Mesendoderm (in vitro differentiated cells): ENCODE measurements around the gene PCDHB1.
"Not testable (repeated sequence)": the region's sequence is repeated elsewhere in the genome, so short reads cannot be mapped to it uniquely, and the experiment has no call there.

Source experiments
- DNase-seq: peaks from one replicate; pipeline ENCODE4 v3.0.0; 2013
- H2AK5ac ChIP-seq: 2 replicates; pipeline ENCODE4 v1.6.1; 2013; ENCODE audit warnings: low read length, inconsistent platforms
- H2BK120ac ChIP-seq: 2 replicates; pipeline ENCODE4 v1.6.1; 2013; ENCODE audit warnings: low read depth, mild to moderate bottlenecking, low read length, moderate library complexity, mixed read lengths
- H2BK15ac ChIP-seq: replicated peaks from 2 replicates; pipeline ENCODE4 v1.6.1; 2013; ENCODE audit warnings: low read depth, mild to moderate bottlenecking, moderate library complexity
- H2BK5ac ChIP-seq: 2 replicates; pipeline ENCODE4 v1.6.1; 2013; ENCODE audit warnings: low read length, inconsistent platforms
- H3K18ac ChIP-seq: 2 replicates; pipeline ENCODE4 v1.6.1; 2013; ENCODE audit warnings: mild to moderate bottlenecking, low read length, mixed read lengths
- H3K23ac ChIP-seq: one replicate; pipeline ENCODE4 v1.6.1; 2013; ENCODE audit warnings: low read length
- H3K27ac ChIP-seq: 2 replicates; pipeline ENCODE4 v1.5.1; 2013; ENCODE audit warnings: low read depth, mild to moderate bottlenecking, inconsistent platforms, low read length, moderate library complexity
- H3K27me3 ChIP-seq: 2 replicates; pipeline ENCODE4 v1.6.1; 2013; ENCODE audit warnings: low read length, control low read depth, mild to moderate bottlenecking, inconsistent platforms; ENCODE audit not compliant: insufficient read depth, poor library complexity
- H3K36me3 ChIP-seq: 2 replicates; pipeline ENCODE4 v1.6.1; 2013; ENCODE audit warnings: low read length, inconsistent platforms; ENCODE audit not compliant: control insufficient read depth, insufficient read depth
- H3K4ac ChIP-seq: one replicate; pipeline ENCODE4 v1.6.1; 2013; ENCODE audit warnings: low read depth, mild to moderate bottlenecking, low read length, moderate library complexity
- H3K4me1 ChIP-seq: 2 replicates; pipeline ENCODE4 v1.6.1; 2013; ENCODE audit warnings: low read depth, low read length, inconsistent platforms; ENCODE audit not compliant: control insufficient read depth
- H3K4me2 ChIP-seq: 2 replicates; pipeline ENCODE4 v1.6.1; 2013; ENCODE audit warnings: low read length
- H3K4me3 ChIP-seq: 2 replicates; pipeline ENCODE4 v1.5.1; 2013; ENCODE audit warnings: mild to moderate bottlenecking, low read length
- H3K56ac ChIP-seq: one replicate; pipeline ENCODE4 v1.6.1; 2013; ENCODE audit warnings: low read length
- H3K79me1 ChIP-seq: 2 replicates; pipeline ENCODE4 v1.6.1; 2013; ENCODE audit warnings: low read length, inconsistent platforms
- H3K79me2 ChIP-seq: 2 replicates; pipeline ENCODE4 v1.6.1; 2013; ENCODE audit warnings: mild to moderate bottlenecking, low read length; ENCODE audit not compliant: control insufficient read depth, insufficient read depth
- H3K9ac ChIP-seq: 2 replicates; pipeline ENCODE4 v1.6.1; 2013; ENCODE audit warnings: low read length, inconsistent platforms
- H4K5ac ChIP-seq: one replicate; pipeline ENCODE4 v1.6.1; 2013; ENCODE audit warnings: low read length
- H4K8ac ChIP-seq: one replicate; pipeline ENCODE4 v1.6.1; 2013; ENCODE audit warnings: low read depth, mild to moderate bottlenecking, control low read depth, low read length, moderate library complexity
- WGBS: extraction: QIAGEN DNeasy Blood & Tissue Kit; methylation state at CpG from one replicate; pipeline ENCODE4 v1.1.7; 2013; ENCODE audit warnings: low lambda C conversion rate, missing lambda C conversion rate; ENCODE audit not compliant: insufficient coverage; ENCODE audit errors: extremely low coverage; 5-methylcytosine and 5-hydroxymethylcytosine counted together

PCDHB1 gene

GRCh38 chr5:141101059-141101458, 49.9 kb downstream of the PCDHB1 start:
- Histone ChIP-seq H3K4me2 (no peak overlapping the region), H3K56ac (no peak overlapping the region), H3K27me3 (no peaks in the 10 kb centered on the region), H4K5ac (no peak overlapping the region), H2BK15ac (no peak overlapping the region), H3K4me1 (no peaks in the 10 kb centered on the region), H3K79me1 (no peaks in the 10 kb centered on the region), H2AK5ac (no peak overlapping the region), H3K36me3 (no peaks in the 10 kb centered on the region), H3K27ac (no peak overlapping the region), H3K4me3 (no peak overlapping the region), H3K23ac (no peak overlapping the region), H3K4ac (no peak overlapping the region), H4K8ac (no peak overlapping the region), H3K18ac (no peak overlapping the region), H3K9ac (no peak overlapping the region), H2BK5ac (no peak overlapping the region), H2BK120ac (no peak overlapping the region), H3K79me2 (no peaks in the 10 kb centered on the region)
- DNase-seq: no peak
- WGBS: no CpG with 5 or more reads among the region's 20 CpGs

DNA sequence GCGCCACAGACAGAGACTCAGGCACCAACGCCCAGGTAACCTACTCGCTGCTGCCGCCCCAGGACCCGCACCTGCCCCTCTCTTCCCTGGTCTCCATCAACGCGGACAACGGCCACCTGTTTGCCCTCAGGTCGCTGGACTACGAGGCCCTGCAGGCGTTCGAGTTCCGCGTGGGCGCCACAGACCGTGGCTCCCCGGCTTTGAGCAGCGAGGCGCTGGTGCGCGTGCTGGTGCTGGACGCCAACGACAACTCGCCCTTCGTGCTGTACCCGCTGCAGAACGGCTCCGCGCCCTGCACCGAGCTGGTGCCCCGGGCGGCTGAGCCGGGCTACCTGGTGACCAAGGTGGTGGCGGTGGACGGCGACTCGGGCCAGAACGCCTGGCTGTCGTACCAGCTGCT, 50.9 kb downstream of the PCDHB1 start:
- not testable (repeated sequence) for H3K4me1 ChIP-seq, DNase-seq, H3K18ac ChIP-seq, H3K79me1 ChIP-seq, H3K79me2 ChIP-seq, H3K4ac ChIP-seq, H3K23ac ChIP-seq, H4K5ac ChIP-seq, H3K27ac ChIP-seq, H3K56ac ChIP-seq, H2BK5ac ChIP-seq, H3K4me2 ChIP-seq, H2BK120ac ChIP-seq, H4K8ac ChIP-seq, H3K36me3 ChIP-seq, H3K27me3 ChIP-seq, H2AK5ac ChIP-seq, H2BK15ac ChIP-seq, H3K9ac ChIP-seq, H3K4me3 ChIP-seq
- WGBS: no CpG with 5 or more reads among the region's 39 CpGs

DNA sequence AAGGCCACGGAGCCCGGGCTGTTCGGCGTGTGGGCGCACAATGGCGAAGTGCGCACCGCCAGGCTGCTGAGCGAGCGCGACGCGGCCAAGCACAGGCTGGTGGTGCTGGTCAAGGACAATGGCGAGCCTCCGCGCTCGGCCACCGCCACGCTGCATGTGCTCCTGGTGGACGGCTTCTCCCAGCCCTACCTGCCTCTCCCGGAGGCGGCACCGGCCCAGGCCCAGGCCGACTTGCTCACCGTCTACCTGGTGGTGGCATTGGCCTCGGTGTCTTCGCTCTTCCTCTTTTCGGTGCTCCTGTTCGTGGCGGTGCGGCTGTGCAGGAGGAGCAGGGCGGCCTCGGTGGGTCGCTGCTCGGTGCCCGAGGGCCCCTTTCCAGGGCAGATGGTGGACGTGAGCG, 51.3 kb downstream of the PCDHB1 start:
- H3K4me1 ChIP-seq, H3K79me1 ChIP-seq, H3K4me2 ChIP-seq, H3K23ac ChIP-seq, H3K56ac ChIP-seq, H4K5ac ChIP-seq, H2AK5ac ChIP-seq, H3K4ac ChIP-seq, H2BK120ac ChIP-seq, H3K79me2 ChIP-seq, H3K27ac ChIP-seq, DNase-seq, H3K36me3 ChIP-seq, H2BK5ac ChIP-seq, H2BK15ac ChIP-seq, H3K4me3 ChIP-seq, H3K9ac ChIP-seq, H3K18ac ChIP-seq, H4K8ac ChIP-seq, H3K27me3 ChIP-seq: not testable (repeated sequence)
- WGBS: no CpG with 5 or more reads among the region's 38 CpGs

DNA sequence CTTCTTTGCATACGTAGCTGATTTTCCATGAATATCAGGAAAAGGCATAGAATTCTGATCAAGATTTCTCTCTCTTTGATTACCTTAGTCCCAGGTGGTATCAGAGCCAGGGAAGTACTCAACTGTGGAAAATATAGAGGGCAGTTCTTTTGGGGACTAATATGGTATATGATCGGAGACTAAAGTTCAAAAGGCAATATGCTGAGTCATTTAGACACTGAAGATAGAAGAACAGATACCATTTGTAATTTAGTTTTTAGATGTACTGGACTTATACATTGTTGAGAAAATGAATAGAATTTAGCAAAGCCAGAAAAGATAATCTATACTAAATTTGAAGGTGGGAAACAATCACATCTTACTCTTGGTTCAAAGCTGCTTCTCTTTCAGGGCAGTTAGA, 54.2 kb downstream of the PCDHB1 start:
- no peak overlapping the region for H3K4me2 ChIP-seq
- H2AK5ac ChIP-seq: no peak overlapping the region
- H4K5ac ChIP-seq: no peak overlapping the region
- H3K18ac ChIP-seq: no peak overlapping the region
- H3K56ac ChIP-seq: no peak overlapping the region
- H3K4ac ChIP-seq: no peak overlapping the region
- no peak overlapping the region for H3K27ac ChIP-seq
- H2BK120ac ChIP-seq: no peak overlapping the region
- H3K4me1 ChIP-seq: no peaks in the 10 kb centered on the region
- H3K79me1 ChIP-seq: no peaks in the 10 kb centered on the region
- no peak overlapping the region for H4K8ac ChIP-seq
- H2BK15ac ChIP-seq: no peak overlapping the region
- no peak overlapping the region for H3K23ac ChIP-seq
- H3K27me3 ChIP-seq: no peaks in the 10 kb centered on the region
- H3K4me3 ChIP-seq: no peak overlapping the region
- H3K79me2 ChIP-seq: no peaks in the 10 kb centered on the region
- no peak overlapping the region for H2BK5ac ChIP-seq
- no peak for DNase-seq
- no peak overlapping the region for H3K9ac ChIP-seq
- H3K36me3 ChIP-seq: no peaks in the 10 kb centered on the region
- no CpG with 5 or more reads among the region's 2 CpGs for WGBS
